Measurements from ENCODE around the gene CDA.

CDA gene

DNA sequence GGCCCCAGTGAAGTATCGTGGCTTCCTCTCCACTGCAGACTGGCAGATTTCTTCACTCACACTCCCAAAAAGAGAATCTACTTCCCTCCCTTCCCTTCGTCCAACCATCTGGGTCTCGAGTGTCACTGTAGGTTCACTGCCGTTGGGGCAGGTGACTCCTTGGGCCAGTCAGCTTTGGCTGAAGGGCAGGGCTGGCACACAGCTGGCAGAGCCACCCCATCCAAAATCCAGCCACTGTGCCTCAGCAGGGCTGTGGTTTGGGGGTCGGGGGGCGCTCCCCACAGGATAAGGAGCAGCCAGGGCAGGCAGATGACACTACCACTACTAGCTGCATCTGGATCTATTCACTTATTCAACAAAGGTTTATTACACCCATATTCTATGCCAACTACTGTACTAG, 54.2 kb downstream of the CDA start:
- Histone ChIP-seq H3K4me1 (ENCODE audit: control insufficient read depth, insufficient read depth, low read length) (no peaks in the 10 kb centered on the region), H3K27ac (ENCODE audit: extremely low read depth, low read depth, low read length) (no peak overlapping the region), H3K36me3 (ENCODE audit: control insufficient read depth in 2 of 2, insufficient read depth in 1 of 2, low read length in 2 of 2) (peaks cover 8 to 87% of the 10 kb centered on the region in 2 experiments), H3K4me3 (ENCODE audit: low read depth, low read length) (no peak overlapping the region), H3K9me3 (ENCODE audit: control insufficient read depth, insufficient read depth, low read depth, low read length) (no peaks in the 10 kb centered on the region)
- TF ChIP-seq ZNF416 (tag by site-specific recombination; IDR thresholded peaks at IDR 0.05), result no peak
- TF ChIP-seq KLF10 (tag by site-specific recombination; IDR thresholded peaks at IDR 0.05), result no peak
- TF ChIP-seq, protein P1, sequence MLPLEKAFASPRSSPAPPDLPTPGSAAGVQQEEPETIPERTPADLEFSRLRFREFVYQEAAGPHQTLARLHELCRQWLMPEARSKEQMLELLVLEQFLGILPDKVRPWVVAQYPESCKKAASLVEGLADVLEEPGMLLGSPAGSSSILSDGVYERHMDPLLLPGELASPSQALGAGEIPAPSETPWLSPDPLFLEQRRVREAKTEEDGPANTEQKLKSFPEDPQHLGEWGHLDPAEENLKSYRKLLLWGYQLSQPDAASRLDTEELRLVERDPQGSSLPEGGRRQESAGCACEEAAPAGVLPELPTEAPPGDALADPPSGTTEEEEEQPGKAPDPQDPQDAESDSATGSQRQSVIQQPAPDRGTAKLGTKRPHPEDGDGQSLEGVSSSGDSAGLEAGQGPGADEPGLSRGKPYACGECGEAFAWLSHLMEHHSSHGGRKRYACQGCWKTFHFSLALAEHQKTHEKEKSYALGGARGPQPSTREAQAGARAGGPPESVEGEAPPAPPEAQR (tag by site-specific recombination; IDR thresholded peaks at IDR 0.05), result no peak
- TF ChIP-seq ZNF521 (tag by site-specific recombination; IDR thresholded peaks at IDR 0.05), result no peak
- no peak for TF ChIP-seq ZNF747 (tag by site-specific recombination; IDR thresholded peaks at IDR 0.05)
- TF ChIP-seq GLIS2 (tag by site-specific recombination; IDR thresholded peaks at IDR 0.05), result no peak
- no peak for TF ChIP-seq ZNF335 (tag by site-specific recombination; conservative IDR thresholded peaks at IDR 0.05)
- no peak for TF ChIP-seq MEIS1 (CRISPR knock-in tag; IDR thresholded peaks at IDR 0.05; ENCODE audit: borderline replicate concordance)
- TF ChIP-seq PBX3 (CRISPR knock-in tag; IDR thresholded peaks at IDR 0.05), result no peak
- TF ChIP-seq KLF1 (tag by site-specific recombination; IDR thresholded peaks at IDR 0.05), result no peak
- TF ChIP-seq ZNF214 (tag by site-specific recombination; IDR thresholded peaks at IDR 0.05; ENCODE audit: borderline replicate concordance), result no peak
- TF ChIP-seq YY1 (tag by site-specific recombination; IDR thresholded peaks at IDR 0.05), result no peak
- no peak for TF ChIP-seq TCF7L2 (IDR thresholded peaks at IDR 0.05; ENCODE audit: borderline replicate concordance, low read depth, low read length)
- no peak for TF ChIP-seq ZNF623 (tag by site-specific recombination; IDR thresholded peaks at IDR 0.05)
- no peak for TF ChIP-seq SP3 (tag by site-specific recombination; IDR thresholded peaks at IDR 0.05)
- no peak for TF ChIP-seq ZBTB48 (tag by site-specific recombination; IDR thresholded peaks at IDR 0.05)
- no peak for TF ChIP-seq ZNF560 (tag by site-specific recombination; IDR thresholded peaks at IDR 0.05; ENCODE audit: borderline replicate concordance)
- no peak for TF ChIP-seq ZNF114 (tag by site-specific recombination; IDR thresholded peaks at IDR 0.05)
- no peak for TF ChIP-seq BCL11B (tag by site-specific recombination; IDR thresholded peaks at IDR 0.05; ENCODE audit: low read depth)
- CTCF ChIA-PET, result interaction anchor here (0.6 to 6.1 kb wide), 4 partner anchors 10 to 85 kb away, joined by 3 to 60 read pairs (median 10); partner anchors contain the start of gene PINK1
- POLR2A ChIA-PET, result interaction anchor here (0.6 to 1.0 kb wide), 2 partner anchors 9 to 69 kb away, joined by 3 read pairs; no protein-coding TSS in a partner anchor

DNA sequence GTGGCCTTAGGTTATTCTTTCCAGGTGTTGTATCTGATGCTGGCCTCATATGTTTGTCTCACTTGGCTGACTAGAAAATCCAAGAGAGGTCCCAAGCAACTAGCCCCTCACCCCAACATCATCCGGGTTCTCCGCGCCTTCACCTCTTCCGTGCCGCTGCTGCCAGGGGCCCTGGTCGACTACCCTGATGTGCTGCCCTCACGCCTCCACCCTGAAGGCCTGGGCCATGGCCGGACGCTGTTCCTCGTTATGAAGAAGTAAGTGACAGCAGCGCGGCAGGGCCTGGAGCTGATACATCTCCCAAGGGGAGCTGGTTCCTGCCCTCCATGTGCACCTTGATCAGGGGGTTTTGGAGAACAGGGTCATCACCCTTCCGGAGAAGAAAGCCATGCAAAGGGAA, 55.5 kb downstream of the CDA start:
- Histone ChIP-seq H3K36me3 (ENCODE audit: control insufficient read depth in 2 of 2, insufficient read depth in 1 of 2, low read length in 2 of 2) (peaks cover 4 to 87% of the 10 kb centered on the region in 2 experiments), H3K4me1 (ENCODE audit: control insufficient read depth, insufficient read depth, low read length) (no peaks in the 10 kb centered on the region), H3K27ac (ENCODE audit: extremely low read depth, low read depth, low read length) (no peak overlapping the region), H3K9me3 (ENCODE audit: control insufficient read depth, insufficient read depth, low read depth, low read length) (no peaks in the 10 kb centered on the region), H3K4me3 (ENCODE audit: low read depth, low read length) (no peak overlapping the region)
- CTCF ChIA-PET, result no interaction called here
- POLR2A ChIA-PET, result no interaction called here
- TF ChIP-seq ZNF544 (tag by site-specific recombination; IDR thresholded peaks at IDR 0.05) (no peak), YY2 (tag by site-specific recombination; IDR thresholded peaks at IDR 0.05) (no peak), ZNF157 (tag by site-specific recombination; IDR thresholded peaks at IDR 0.05) (no peak), ZNF660 (tag by site-specific recombination; IDR thresholded peaks at IDR 0.05) (no peak), ZNF121 (tag by site-specific recombination; IDR thresholded peaks at IDR 0.05) (no peak), ZSCAN5A (tag by site-specific recombination; IDR thresholded peaks at IDR 0.05) (no peak), WT1 (tag by site-specific recombination; IDR thresholded peaks at IDR 0.05) (no peak), PBX3 (CRISPR knock-in tag; IDR thresholded peaks at IDR 0.05) (no peak), ZFP69B (tag by site-specific recombination; IDR thresholded peaks at IDR 0.05) (no peak), ZNF184 (tag by site-specific recombination; IDR thresholded peaks at IDR 0.05) (no peak), ZNF223 (tag by site-specific recombination; IDR thresholded peaks at IDR 0.05) (no peak)
- TF ChIP-seq, protein P2, sequence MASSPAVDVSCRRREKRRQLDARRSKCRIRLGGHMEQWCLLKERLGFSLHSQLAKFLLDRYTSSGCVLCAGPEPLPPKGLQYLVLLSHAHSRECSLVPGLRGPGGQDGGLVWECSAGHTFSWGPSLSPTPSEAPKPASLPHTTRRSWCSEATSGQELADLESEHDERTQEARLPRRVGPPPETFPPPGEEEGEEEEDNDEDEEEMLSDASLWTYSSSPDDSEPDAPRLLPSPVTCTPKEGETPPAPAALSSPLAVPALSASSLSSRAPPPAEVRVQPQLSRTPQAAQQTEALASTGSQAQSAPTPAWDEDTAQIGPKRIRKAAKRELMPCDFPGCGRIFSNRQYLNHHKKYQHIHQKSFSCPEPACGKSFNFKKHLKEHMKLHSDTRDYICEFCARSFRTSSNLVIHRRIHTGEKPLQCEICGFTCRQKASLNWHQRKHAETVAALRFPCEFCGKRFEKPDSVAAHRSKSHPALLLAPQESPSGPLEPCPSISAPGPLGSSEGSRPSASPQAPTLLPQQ (tag by site-specific recombination; IDR thresholded peaks at IDR 0.05), result no peak
- TF ChIP-seq, protein P3, sequence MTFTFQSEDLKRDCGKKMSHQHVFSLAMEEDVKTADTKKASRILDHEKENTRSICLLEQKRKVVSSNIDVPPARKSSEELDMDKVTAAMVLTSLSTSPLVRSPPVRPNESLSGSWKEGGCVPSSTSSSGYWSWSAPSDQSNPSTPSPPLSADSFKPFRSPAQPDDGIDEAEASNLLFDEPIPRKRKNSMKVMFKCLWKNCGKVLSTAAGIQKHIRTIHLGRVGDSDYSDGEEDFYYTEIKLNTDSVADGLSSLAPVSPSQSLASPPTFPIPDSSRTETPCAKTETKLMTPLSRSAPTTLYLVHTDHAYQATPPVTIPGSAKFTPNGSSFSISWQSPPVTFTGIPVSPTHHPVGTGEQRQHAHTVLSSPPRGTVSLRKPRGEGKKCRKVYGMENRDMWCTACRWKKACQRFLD (tag by site-specific recombination; IDR thresholded peaks at IDR 0.05), result no peak

All from HEK293 (cell line).